GM23248 (cell line): ENCODE measurements around the gene SCYL2.

Experiments used
- EZH2 ChIP-seq: fragments of 200-600 bp; sonication (generic); IDR thresholded peaks from 2 replicates; pipeline ENCODE4 v1.6.1; 2018; ENCODE audit warnings: antibody characterized with exemption, mild to moderate bottlenecking; ENCODE audit not compliant: insufficient read depth, poor library complexity, severe bottlenecking
- EZH2phosphoT487 ChIP-seq: fragments of 200-600 bp; sonication (generic); IDR thresholded peaks from 2 replicates; pipeline ENCODE4 v1.6.1; 2018; ENCODE audit warnings: antibody characterized with exemption, moderate library complexity, mild to moderate bottlenecking, low read depth; ENCODE audit not compliant: insufficient read depth

GRCh38 chr12:100376161-100376560, 109.2 kb downstream of the SCYL2 start:
- no peak for TF ChIP-seq EZH2
- no peak for TF ChIP-seq EZH2phosphoT487
